Heart left ventricle (tissue), 16 donors: ENCODE measurements around the gene TRNP1. TPM values are rescaled to one million over a fixed set of nuclear protein-coding genes. Genes with fewer than 3 reads are reported as not detected.

Experiments
- ATAC-seq, 4 donors: fragments of 200-7000 bp; cut with Tn5 transposase; one replicate each; pipeline ENCODE4 v1.9.1; 2020 to 2022; ENCODE audit warnings: moderate library complexity in 4 of 4, mild to moderate bottlenecking in 3 of 4, moderate number of reproducible peaks in 1 of 4
- DNase-seq, 5 donors: peaks; one replicate each; pipeline ENCODE4 v3.0.0-alpha.2; 2020
- H3K27ac ChIP-seq, 12 donors: fragments of 200-600 bp; sonication (generic) in 4 of 12; one replicate each; pipeline versions ENCODE4 v1.5.0 to v1.8.0; 2016 to 2022; ENCODE audit warnings: mild to moderate bottlenecking in 2 of 12
- H3K27me3 ChIP-seq, 9 donors: fragments of 200-600 bp; sonication (generic) in 2 of 9; one replicate each; pipeline versions ENCODE4 v1.5.1 to v1.8.0; 2016 to 2022; ENCODE audit warnings: mild to moderate bottlenecking in 3 of 9
- H3K36me3 ChIP-seq, 9 donors: fragments of 200-600 bp; sonication (generic) in 2 of 9; one replicate each; pipeline versions ENCODE4 v1.5.0 to v1.8.0; 2018 to 2022; ENCODE audit warnings: mild to moderate bottlenecking in 2 of 9
- H3K4me1 ChIP-seq, 12 donors: fragments of 200-600 bp; sonication (generic) in 4 of 12; one replicate each; pipeline versions ENCODE4 v1.5.0 to v1.8.0; 2016 to 2022; ENCODE audit warnings: mild to moderate bottlenecking in 3 of 12
- H3K4me3 ChIP-seq, 12 donors: fragments of 200-600 bp; sonication (generic) in 4 of 12; one replicate each; pipeline versions ENCODE4 v1.5.0 to v1.8.0; 2017 to 2022; ENCODE audit warnings: mild to moderate bottlenecking in 9 of 12, moderate library complexity in 4 of 12
- H3K9me3 ChIP-seq, 12 donors: fragments of 200-600 bp; sonication (generic) in 4 of 12; one replicate each; pipeline versions ENCODE4 v1.5.0 to v1.8.0; 2016 to 2022; ENCODE audit warnings: mild to moderate bottlenecking in 1 of 12
- CTCF ChIP-seq, 12 donors: fragments of 200-600 bp; sonication (generic) in 4 of 12; IDR thresholded peaks; one replicate each; pipeline versions ENCODE4 v1.5.0 to v1.8.0; 2018 to 2022; ENCODE audit warnings: antibody characterized with exemption in 12 of 12, mild to moderate bottlenecking in 5 of 12
- POLR2A ChIP-seq, 2 donors: fragments of 450-650 bp; IDR thresholded peaks; one replicate each; pipeline ENCODE4 v1.6.1; 2017; ENCODE audit warnings: antibody characterized with exemption in 2 of 2, mild to moderate bottlenecking in 2 of 2, moderate library complexity in 2 of 2
- WGBS, 4 donors: extraction: QIAGEN DNeasy Blood & Tissue Kit in 2 of 4; methylation state at CpG; one replicate each; pipeline versions ENCODE4 v1.1.5 to v1.1.7; 2013 to 2018; 5-methylcytosine and 5-hydroxymethylcytosine counted together
- intact Hi-C, 10 donors: fragments of 100-400 bp; cut with DNase I; formaldehyde crosslinking; loops; one replicate each; pipeline versions ENCODE4 v1.11.1 to v1.14.2; 2022
- polyA plus RNA-seq, 2 donors: library from polyadenylated mRNA; stranded (reverse); fragments of 200-250 nt; gene quantifications; one replicate each; pipeline ENCODE4 v1.2.3, GENCODE V29; 2013
- total RNA-seq, 9 donors: library from RNA; depleted of rRNA in 2 of 9; stranded (reverse); fragments of >200 nt in 2 of 9; fragmentation: NEBNext Ultra II Directional in 3 of 9; extraction: Animal tissue kit (Norgen Biotek cat#: 25700) in 3 of 9; gene quantifications; one replicate each; pipeline versions ENCODE4 v1.1.0 to v1.2.4, GENCODE V29; 2016 to 2023
- donor health status: ischemic (EF 13 %, LVEDD 7.1; RV severe dilation, severe dysfunction).
- donor health status: healthy with polysubstance abuse.
- donor health status: DM: no; HTN: yes; CAD: no.
- donor health status: DM: no; HTN: no; CAD: no.
- donor health status: ischemic (EF 25% LVEDD 6.9; RV normal size, moderate dysfunction).
- donor health status: ischemic (EF 25% LVEDD 5.7; RV mildly dilated, moderate dysfunction).
- donor health status: healthy.
- donor health status: DM: yes; HTN: yes; CAD: no.
- donor health status: ischemic (EF 35%, LVEDD 5.7; RV mildly dilated, moderate dysfunction).
- donor health status: nonischemic (EF 11% LVEDD 7.7; RV severe dilation, severe dysfunction).
- donor health status: DM: yes; HTN: yes; CAD: no.
- donor health status: PGD.
- donor health status: ischemic (EF 29% LVEDD 5.4; RV normal size, mild dysfunction).
- donor health status: nonischemic (EF 23%, LVEDD 6.1; RV moderate dilation, normal function).

Gene TRNP1
- total and polyA plus RNA-seq, 11 donors: 16.6 to 68.5 (median 21.7) TPM

GRCh38 chr1:27004471-27005165 is 11.1 kb downstream of the TRNP1 start:
- Histone ChIP-seq H3K9me3 (no peaks in the 10 kb centered on the region), H3K27ac (peak overlapping the region in 6 of 12 donors; percentile 16 to 80 (median 31)), H3K4me1 (peaks cover 6 to 61% (median 35%) of the 10 kb centered on the region in 12 donors), H3K36me3 (peaks cover 0 to 16% (median 0%) of the 10 kb centered on the region in 9 donors), H3K27me3 (no peaks in the 10 kb centered on the region), H3K4me3 (no peak overlapping the region)
- 54 to 62% (median 60%) methylated on average over 10 of the region's 10 CpGs for WGBS, 4 donors
- intact Hi-C loops: no loop called here
- DNase-seq: peak in 2 of 5 donors; percentile 33 to 57
- peak in 3 of 4 donors; percentile 32 to 51 (median 44) for ATAC-seq
- TF ChIP-seq POLR2A (IDR thresholded peaks at IDR 0.05) (no peak), CTCF (IDR thresholded peaks at IDR 0.05) (no peak)

GRCh38 chr1:27005166-27005530 is 11.7 kb downstream of the TRNP1 start:
- ATAC-seq (no peak), DNase-seq (no peak)
- WGBS, 4 donors: 88 to 93% (median 89%) methylated on average over 2 to 3 of the region's 3 CpGs
- intact Hi-C loops: no loop called here
- TF ChIP-seq CTCF (IDR thresholded peaks at IDR 0.05): no peak
- TF ChIP-seq POLR2A (IDR thresholded peaks at IDR 0.05): no peak
- Histone ChIP-seq H3K27me3 (no peaks in the 10 kb centered on the region), H3K27ac (peak overlapping the region in 4 of 12 donors; percentile 16 to 80 (median 26)), H3K4me1 (peaks cover 4 to 61% (median 33%) of the 10 kb centered on the region in 12 donors), H3K4me3 (no peak overlapping the region), H3K9me3 (no peaks in the 10 kb centered on the region), H3K36me3 (peaks cover 0 to 16% (median 0%) of the 10 kb centered on the region in 9 donors)

DNA sequence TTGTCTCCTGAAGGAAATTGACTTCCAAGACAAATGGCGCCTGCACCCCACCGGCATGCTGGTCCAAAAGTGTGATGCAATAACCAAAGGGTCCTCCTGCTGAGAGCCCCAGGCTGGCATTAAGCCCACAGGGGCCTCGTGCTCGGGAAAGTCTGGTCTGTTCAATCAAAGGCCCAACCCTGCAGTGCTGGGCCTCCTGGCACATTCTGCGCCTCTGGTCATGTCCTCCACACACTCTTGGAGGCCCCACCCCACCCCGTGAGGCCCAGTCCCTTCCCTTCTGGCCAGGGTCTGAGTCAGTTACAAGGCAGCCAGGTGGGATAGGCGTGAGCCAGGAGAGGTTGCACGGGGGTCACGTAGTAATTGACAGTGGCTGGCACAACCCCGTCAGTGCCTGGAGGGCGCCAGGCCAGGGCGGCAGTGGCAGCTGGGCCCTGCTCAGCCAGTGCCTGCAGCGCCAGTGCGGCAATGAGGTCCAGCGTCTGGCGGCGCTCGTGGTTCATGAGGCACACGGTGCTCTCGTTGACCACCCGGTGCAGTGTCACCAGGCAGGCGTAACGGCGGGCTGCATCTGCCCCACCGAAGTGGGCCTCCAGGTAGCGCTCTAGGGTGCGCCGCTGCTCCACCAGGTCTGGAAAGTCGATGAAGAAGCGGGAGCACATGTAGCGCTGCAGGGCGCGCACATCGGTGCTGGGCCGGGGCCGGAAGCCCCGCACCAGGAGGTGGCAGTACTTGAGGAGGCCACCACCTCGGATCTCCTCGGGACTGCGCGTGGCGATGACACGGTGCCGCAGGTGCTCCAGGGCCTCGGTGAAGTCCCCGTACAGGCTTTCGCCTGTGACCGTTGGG is 12.4 kb downstream of the TRNP1 start:
- 94 to 95% (median 94%) methylated on average over 41 to 48 of the region's 48 CpGs for WGBS, 4 donors
- peaks cover 0 to 16% (median 0%) of the 10 kb centered on the region in 9 donors for H3K36me3 ChIP-seq

More for the DNA sequence above, 12.4 kb downstream of the TRNP1 start:
- ATAC-seq (no peak), DNase-seq (peak in 1 of 5 donors; percentile 45)
- intact Hi-C loops: no loop called here
- peak overlapping the region in 1 of 12 donors; percentile 92 for H3K27ac ChIP-seq
- H3K4me1 ChIP-seq: peaks cover 0 to 61% (median 32%) of the 10 kb centered on the region in 12 donors
- no peaks in the 10 kb centered on the region for H3K27me3 ChIP-seq
- H3K4me3 ChIP-seq: no peak overlapping the region
- H3K9me3 ChIP-seq: no peaks in the 10 kb centered on the region
- TF ChIP-seq CTCF (IDR thresholded peaks at IDR 0.05) (no peak), POLR2A (IDR thresholded peaks at IDR 0.05) (no peak)
